GM21381 (cell line): Measurements from ENCODE around the gene HDGF.

Source experiments
- ATAC-seq: cut with Tn5 transposase; IDR thresholded peaks from one replicate; pipeline ENCODE4 v1.9.1; 2021; ENCODE audit warnings: mild to moderate bottlenecking, moderate library complexity; ENCODE audit not compliant: unreplicated experiment

HDGF gene

GRCh38 chr1:156703741-156704140, 47.7 kb downstream of the HDGF start:
- ATAC-seq = no peak

- ATAC-seq = no peak
These were observed 48.1 kb downstream of the HDGF start for GRCh38 chr1:156703336-156703735.

DNA sequence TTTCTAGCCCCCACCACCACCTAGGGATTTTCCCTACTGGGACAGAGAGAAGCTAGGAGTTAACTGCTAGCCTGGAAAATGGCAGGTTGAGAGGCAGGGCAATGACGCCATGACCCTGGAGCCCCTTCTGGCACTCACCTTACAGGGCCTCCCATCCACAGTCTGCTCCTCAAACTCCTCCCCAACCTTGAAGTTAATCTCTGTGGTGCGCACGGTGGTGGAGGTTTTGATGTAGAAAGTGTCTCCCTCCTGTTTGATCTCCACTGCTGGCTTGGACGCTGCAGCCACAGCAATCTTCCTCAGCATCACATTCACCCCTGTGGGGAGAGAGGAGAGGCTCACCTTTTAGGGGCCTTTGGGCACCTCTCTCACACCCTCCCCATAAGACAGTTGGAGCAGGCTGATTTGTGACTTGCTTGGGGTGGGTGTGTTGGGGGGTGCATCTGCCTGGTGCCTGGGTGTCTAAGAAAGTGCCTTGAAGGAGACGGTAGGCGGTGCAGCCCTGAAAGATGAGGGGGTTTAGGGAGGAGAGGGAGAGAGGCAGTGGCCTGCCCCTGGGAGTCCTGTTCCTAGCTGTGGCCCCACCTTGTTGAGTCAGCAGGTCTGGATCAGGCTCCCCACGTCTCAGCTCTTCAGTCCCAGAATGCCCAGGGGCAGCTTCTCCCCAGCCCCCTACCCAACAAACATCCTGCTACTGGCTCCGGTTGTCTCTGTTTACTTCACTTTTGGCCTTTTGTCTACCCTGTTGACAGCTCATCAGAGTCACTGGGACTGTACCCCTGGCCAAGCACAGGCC, 50.5 kb downstream of the HDGF start:
- no peak for ATAC-seq

GRCh38 chr1:156698995-156699394, 52.5 kb downstream of the HDGF start:
- ATAC-seq = no peak

DNA sequence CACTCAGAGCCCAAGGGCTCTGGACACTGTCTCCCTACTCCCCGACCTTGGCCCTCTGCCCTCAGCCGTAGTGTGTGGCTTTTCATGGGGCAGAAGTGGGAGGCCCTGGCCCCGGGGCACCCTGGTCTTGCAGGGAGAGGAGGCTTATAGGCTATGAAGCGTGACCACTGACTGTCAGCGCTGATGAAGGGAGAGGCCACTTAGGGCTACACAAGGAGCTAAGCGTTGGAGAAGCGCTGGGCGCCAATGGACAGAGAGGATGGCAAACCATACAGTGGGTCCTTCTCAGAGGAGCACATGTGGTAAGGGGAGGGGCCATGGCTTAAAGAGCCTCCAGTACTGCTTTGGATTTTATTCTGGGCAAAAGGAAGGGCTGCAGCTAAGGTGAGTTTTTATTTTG, 54.0 kb downstream of the HDGF start:
- no peak for ATAC-seq

DNA sequence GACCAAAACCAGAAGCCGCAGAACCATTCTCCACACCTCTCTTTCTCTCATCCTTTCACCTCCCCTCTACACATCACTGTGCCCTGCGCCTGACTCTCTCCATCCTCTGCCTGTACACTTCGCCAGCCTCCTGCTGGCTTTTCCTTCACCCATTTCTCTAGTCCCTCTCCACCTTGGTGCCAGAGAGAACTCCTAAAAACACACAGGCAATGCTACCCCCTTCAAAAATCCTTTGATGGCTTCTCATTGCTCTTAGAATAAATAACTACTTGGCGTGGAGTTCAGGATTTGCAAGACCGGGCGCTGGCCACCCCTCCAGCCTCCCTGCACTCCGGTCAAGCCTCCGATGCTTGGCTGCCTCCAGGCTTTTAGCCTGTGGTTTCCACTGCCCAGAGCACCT, 54.7 kb downstream of the HDGF start:
- ATAC-seq = no peak

- no peak for ATAC-seq
These were observed 56.8 kb downstream of the HDGF start for GRCh38 chr1:156694690-156694962.

- ATAC-seq = no peak
These were observed 57.4 kb downstream of the HDGF start for GRCh38 chr1:156693848-156694689.

DNA sequence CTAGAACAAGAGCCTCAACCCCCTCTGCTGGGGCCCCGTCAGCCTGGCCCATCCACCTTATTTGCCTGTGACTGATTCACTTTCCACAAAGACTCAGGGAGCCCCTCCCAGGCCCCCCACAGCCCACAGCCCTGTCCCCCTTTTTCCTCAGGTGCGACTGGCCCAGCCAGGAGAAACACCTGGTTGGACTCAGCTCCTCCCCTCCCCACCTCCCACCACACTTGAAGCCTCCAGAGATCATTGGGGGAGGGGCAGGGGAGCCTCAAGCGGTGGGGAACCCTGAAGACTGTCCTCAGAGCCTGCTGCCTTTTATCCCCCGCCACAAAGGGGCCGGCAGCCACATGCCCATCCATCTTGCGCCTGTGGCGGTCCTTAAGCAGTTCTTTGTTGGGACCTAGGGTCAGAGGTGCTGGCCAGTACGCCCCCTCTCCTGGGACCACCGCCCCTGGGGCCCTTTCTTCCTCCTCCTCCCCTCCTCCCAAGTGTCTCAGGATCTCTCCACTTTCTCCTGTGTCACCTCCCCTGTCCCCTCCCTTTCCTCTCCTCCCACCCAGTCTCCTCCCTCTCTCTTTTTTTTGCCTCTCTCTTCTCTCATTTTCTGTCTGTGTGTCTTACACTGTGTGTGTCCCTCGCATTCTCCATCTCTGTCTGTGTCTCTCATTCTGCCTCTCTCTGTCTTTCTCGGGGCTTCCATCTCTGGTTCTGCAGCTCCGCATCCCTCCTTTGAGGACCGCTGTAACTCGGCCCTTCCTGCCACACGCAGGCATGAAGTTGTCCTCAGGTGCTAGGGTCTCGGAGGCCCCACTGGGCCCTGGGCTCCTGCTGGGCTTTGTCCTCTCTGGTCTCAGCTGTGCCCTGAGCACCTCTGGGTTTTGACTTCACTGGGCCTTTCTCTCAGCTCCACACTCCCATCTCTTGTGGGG, 58.3 kb downstream of the HDGF start:
- no peak for ATAC-seq

GRCh38 chr1:156692441-156692924, 59.0 kb downstream of the HDGF start:
- ATAC-seq = no peak
